ENCODE results near the gene MCU. TPM values are rescaled to one million over a fixed set of nuclear protein-coding genes. Genes with fewer than 3 reads are reported as not detected.

MCU gene
- total and polyA plus RNA-seq, 10 of the 15 experiments (the other 5 are each of a cell fraction or from before 2014, with no cell fraction given): 5.1 to 49.1 (median 17.9) TPM

DNA sequence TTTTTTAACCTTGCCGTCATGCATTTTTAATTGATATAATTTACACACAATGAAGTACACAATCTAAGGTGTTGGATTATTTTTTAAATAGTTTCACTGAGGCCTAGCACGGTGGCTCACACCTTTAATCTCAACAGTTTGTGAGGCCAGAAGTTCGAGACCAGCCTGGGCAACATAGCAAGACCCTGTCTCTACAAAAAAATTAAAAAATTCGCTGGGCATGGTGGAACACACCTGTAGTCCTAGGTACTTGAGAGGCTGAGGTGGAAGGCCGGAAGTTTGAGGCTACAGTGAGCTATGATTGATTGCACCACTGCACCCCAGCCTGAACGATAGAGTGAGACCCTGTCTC lies 108.8 kb downstream of the MCU start:
- ATAC-seq (no peak), FAIRE-seq (no peak), DNase-seq (ENCODE audit: low read depth, low spot score) (no peak)
- ChIA-PET CTCF (no interaction called here), POLR2A (interaction anchor here (0.6 kb wide), 1 partner anchor 318 kb away, joined by 3 read pairs; no protein-coding TSS in a partner anchor), SMC1A (ENCODE audit: uncharacterized antibody, unreplicated experiment) (no interaction called here), RAD21 (ENCODE audit: unreplicated experiment) (no interaction called here)
- no peaks in the 10 kb centered on the region for H3K36me3 ChIP-seq (ENCODE audit: control insufficient read depth in 2 of 2, insufficient read depth in 2 of 2, low read length in 1 of 2)
- no peaks in the 10 kb centered on the region for H3K79me2 ChIP-seq (ENCODE audit: control insufficient read depth, insufficient read depth, low read length)
- no peak overlapping the region for H3K4me2 ChIP-seq (ENCODE audit: control insufficient read depth, insufficient read depth)
- H4K20me1 ChIP-seq (ENCODE audit: control insufficient read depth, insufficient read depth): no peaks in the 10 kb centered on the region
- 0 out of 2 replicates have a peak overlapping the region, but pooled peaks have one; percentile 6 for H3K4me3 ChIP-seq
- intact Hi-C loops (cut with micrococcal nuclease; ENCODE audit: unreplicated experiment) (no loop called here), in situ Hi-C loops (cut with MboI) (no loop called here)
- no peaks in the 10 kb centered on the region; the same call in 2 of the 3 replicates for H3K9me3 ChIP-seq (replicated peaks; ENCODE audit: control insufficient read depth, insufficient read depth, low read length)
- H3K4me1 ChIP-seq (ENCODE audit: control insufficient read depth, insufficient read depth, low read length): no peaks in the 10 kb centered on the region
- no peak overlapping the region for H3K9ac ChIP-seq (ENCODE audit: control insufficient read depth, insufficient read depth, low read length)
- WGBS (ENCODE audit: insufficient coverage, insufficient replicate concordance, low lambda C conversion rate, missing lambda C conversion rate): 69% methylated on average over 6 of the region's 6 CpGs
- no peak overlapping the region for H2AFZ ChIP-seq (ENCODE audit: control insufficient read depth, low read depth, low read length)
- H3K27me3 ChIP-seq (replicated peaks in 1 of 2; ENCODE audit: control insufficient read depth in 2 of 2, insufficient read depth in 2 of 2, low read length in 1 of 2): no peaks in the 10 kb centered on the region
- no peak overlapping the region for H3K27ac ChIP-seq (ENCODE audit: control insufficient read depth, insufficient read depth)
- no TSS peak for BruUV-seq (replicated peaks)
- TF ChIP-seq CEBPB (IDR thresholded peaks at IDR 0.05; ENCODE audit: borderline replicate concordance in 1 of 2, low read depth in 2 of 2, low read length in 2 of 2): no peak
- TF ChIP-seq ZNF274 (IDR thresholded peaks at IDR 0.05; ENCODE audit: insufficient read depth, insufficient read length): no peak
- TF ChIP-seq RUNX3 (IDR thresholded peaks at IDR 0.05; ENCODE audit: low read length): no peak
- TF ChIP-seq NR2C2 (IDR thresholded peaks at IDR 0.05; ENCODE audit: borderline replicate concordance, control insufficient read depth, insufficient read length, low read depth): no peak
- TF ChIP-seq BRCA1 (IDR thresholded peaks at IDR 0.05; ENCODE audit: low read depth, low read length): no peak
- no peak for TF ChIP-seq ZNF217 (IDR thresholded peaks at IDR 0.05)
- no peak for TF ChIP-seq REST (IDR thresholded peaks at IDR 0.05; ENCODE audit: low read depth, low read length)
- TF ChIP-seq MTA2 (IDR thresholded peaks at IDR 0.05; ENCODE audit: low read depth): no peak
- no peak for TF ChIP-seq BACH1 (IDR thresholded peaks at IDR 0.05; ENCODE audit: borderline replicate concordance)
- TF ChIP-seq ZNF384 (IDR thresholded peaks at IDR 0.05; ENCODE audit: borderline replicate concordance, low read depth, low read length): no peak
- TF ChIP-seq, protein P1, sequence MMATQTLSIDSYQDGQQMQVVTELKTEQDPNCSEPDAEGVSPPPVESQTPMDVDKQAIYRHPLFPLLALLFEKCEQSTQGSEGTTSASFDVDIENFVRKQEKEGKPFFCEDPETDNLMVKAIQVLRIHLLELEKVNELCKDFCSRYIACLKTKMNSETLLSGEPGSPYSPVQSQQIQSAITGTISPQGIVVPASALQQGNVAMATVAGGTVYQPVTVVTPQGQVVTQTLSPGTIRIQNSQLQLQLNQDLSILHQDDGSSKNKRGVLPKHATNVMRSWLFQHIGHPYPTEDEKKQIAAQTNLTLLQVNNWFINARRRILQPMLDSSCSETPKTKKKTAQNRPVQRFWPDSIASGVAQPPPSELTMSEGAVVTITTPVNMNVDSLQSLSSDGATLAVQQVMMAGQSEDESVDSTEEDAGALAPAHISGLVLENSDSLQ (IDR thresholded peaks at IDR 0.05): no peak
- no peak for TF ChIP-seq USF1 (IDR thresholded peaks at IDR 0.05; ENCODE audit: borderline replicate concordance, extremely low read length, insufficient read depth, low read depth, low read length)
- no peak for TF ChIP-seq RB1 (IDR thresholded peaks at IDR 0.05; ENCODE audit: borderline replicate concordance)
- TF ChIP-seq SMC3 (IDR thresholded peaks at IDR 0.05; ENCODE audit: borderline replicate concordance, low read length): no peak
- no peak for TF ChIP-seq CUX1 (IDR thresholded peaks at IDR 0.05; ENCODE audit: insufficient replicate concordance, low read depth, low read length)

All from GM12878 (cell line).